ENCODE data around the gene PDILT.
"Not testable (repeated sequence)": the region's sequence is repeated elsewhere in the genome, so short reads cannot be mapped to it uniquely, and the experiment has no call there.

PDILT gene

DNA sequence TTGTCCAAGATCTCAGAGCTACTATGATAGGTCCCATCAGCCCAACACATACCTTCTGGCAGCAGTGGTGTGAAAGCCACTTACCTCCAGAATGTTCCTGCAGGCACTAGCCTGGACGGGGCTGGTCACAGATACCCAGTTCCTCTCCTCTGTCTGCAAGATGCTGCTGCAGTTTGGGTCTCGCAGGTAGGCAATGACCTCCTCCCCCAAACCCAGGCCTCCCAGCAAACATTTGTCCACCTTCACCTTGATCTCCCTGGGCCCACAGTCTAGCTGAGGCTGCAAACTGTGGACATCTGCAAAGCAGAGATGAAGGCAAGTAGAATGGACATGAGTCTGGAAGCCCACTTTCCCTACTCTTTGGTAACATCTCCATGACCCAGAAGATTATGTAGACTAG is 84.4 kb downstream of the PDILT start:
- FAIRE-seq: no peak

GRCh38 chr16:20319406-20319805 is 85.1 kb downstream of the PDILT start:
- FAIRE-seq: no peak

DNA sequence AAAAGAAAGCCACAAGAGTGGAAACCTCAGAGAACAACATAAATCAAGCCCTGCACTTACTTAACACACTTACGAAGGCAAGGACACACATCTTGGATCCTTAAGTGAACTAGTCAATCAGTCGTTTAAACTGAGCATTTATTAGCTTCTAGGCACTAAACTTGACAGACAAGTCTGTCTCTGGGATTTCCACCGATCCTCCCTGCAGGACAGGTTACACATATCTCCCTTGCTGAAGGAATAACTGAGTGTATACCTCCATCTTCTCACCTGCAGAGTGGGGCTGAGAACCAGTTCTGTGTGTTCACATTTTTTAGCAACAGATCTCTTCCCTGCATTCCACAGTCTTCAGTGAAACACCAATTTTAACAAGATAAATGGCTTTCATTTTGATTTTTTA is 86.1 kb downstream of the PDILT start:
- FAIRE-seq: no peak

DNA sequence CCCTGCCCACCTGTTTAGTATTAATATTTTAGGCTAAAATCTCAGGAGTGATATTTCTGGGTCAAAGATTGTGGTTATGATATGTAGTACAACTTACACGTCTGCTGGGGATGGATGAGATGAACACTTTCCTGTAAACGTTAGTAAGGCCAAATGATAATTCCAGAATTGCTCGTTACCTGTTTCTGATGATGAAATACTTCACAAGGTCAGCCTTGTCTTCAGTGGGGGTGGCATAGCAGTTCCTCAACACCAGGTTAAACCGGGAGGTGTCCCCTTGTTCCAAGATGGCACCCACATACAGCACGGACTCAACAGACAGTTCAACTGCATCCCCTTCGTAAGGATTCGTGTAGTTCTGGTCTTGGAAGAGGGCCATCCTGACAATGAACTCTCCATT is 86.5 kb downstream of the PDILT start:
- FAIRE-seq: no peak

DNA sequence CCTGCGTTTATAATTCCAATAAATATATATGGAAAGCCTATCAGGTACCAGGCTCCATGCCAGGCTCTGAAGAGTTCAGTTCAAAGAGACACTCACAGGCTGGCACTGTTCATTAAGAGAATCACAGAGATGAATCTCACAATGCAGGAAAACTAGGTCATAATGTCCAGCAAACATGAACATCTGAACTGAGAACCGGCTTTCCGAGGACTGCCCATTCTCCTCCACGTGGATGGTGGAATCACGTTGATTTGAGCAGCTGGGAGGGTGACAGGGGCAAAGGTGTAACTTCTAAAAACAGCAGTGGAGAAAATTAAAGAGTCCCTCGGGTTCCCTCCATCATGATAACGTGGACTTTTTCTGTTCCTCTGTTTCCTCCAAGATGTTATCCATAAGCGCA is 87.4 kb downstream of the PDILT start:
- no peak for FAIRE-seq

GRCh38 chr16:20316715-20317114 is 87.8 kb downstream of the PDILT start:
- FAIRE-seq: no peak

DNA sequence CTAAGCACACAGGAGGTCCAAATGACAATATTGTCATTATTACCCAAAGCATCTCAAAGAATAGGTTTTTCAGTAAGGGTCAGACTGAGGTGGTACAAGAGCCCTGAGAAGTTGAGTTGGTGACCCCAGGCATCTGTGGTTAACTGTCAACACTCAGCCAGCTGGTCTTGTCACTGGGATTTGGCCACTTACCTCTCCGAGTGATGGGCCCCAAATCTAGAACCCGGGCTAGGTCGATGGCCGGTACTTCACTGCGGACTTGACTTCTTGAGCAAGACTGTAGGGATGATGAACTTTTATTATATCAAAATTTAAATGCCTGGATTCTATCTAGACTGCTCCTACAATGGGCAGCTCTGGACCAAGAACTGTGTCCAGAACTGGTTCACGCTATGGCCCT is 88.8 kb downstream of the PDILT start:
- FAIRE-seq: no peak

GRCh38 chr16:20314575-20314974 is 90.0 kb downstream of the PDILT start:
- no peak for FAIRE-seq

GRCh38 chr16:20313741-20314140 is 90.8 kb downstream of the PDILT start:
- FAIRE-seq: no peak

DNA sequence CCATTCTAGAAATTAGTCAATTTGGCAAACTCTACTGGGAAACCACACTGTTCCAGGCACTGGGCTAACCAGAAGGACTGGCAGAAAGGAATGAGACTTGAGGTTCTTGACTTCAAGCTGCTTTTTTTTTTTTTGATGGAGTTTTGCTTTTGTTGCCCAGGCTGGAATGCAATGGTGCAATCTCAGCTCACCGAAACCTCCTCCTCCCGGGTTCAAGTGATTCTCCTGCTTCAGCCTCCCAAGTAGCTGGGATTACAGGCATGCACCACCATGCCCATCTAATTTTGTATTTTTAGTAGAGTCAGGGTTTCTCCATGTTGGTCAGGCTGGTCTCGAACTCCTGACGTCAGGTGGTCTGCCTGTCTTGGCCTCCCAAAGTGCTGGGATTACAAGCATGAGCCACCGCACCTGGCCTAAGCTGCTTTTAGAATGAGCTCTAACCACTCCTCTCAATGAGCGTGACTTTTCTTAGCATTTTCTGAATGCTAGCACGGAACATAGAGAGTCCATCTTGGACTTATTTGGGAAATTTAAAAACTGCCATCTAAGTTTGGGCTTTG is 91.9 kb downstream of the PDILT start:
- not testable (repeated sequence) for FAIRE-seq

DNA sequence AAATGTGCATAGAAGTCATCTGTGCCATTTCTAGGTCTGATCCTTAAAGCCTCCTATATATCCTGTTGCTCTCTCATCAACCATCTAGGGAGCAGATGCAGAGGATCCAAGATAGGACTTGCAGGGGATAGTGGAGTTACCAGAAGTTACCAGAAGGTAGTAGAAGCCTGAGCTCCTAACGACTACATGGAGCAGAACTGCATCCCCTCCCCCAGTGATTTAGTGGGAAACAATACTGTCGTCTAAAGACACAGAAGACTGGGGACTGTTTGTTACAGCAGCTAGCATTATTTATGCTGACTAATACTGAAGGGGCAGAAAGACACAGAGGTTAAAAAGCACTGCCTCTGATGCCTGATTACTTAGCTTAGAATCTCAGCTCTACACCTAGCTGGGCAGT is 93.0 kb downstream of the PDILT start:
- no peak for FAIRE-seq

GRCh38 chr16:20310421-20311395 is 93.8 kb downstream of the PDILT start:
- FAIRE-seq: no peak

DNA sequence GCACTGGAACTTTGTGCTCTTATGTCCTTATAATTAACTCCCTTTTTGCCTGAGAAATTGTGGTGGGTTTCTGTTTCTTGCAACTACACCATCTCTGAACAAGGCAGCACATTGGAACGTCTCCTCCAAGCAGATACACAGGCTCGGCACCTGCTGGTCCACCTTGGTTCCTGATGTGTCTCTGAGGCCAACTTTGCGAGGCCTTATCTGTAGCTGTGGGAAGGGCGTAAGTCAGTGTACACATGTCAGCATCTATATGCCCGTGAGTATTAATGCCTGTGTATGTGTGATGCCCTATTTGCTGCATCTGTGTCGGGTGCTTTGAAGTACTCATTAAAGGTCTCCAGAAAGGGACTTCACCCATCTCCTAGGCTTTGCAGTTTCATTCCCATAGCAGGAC is 94.8 kb downstream of the PDILT start:
- no peak for FAIRE-seq

All from G401.6 (cell line).